Kidney (tissue), 14 donors: ENCODE measurements around the gene TSPAN14. TPM values are rescaled to one million over a fixed set of nuclear protein-coding genes. Genes with fewer than 3 reads are reported as not detected.

ENCODE experiments used
- DNase-seq, 5 donors: peaks; one replicate each; pipeline ENCODE4 v3.0.0-alpha.2; 2013 to 2020
- FAIRE-seq: peaks from 2 replicates; lab custom pipeline; 2012; peaks lifted over from hg19 to GRCh38; lab: Jason Lieb, UNC
- H3K27ac ChIP-seq, 2 donors: one replicate each; pipeline ENCODE4 v1.7.0; 2013; ENCODE audit warnings: low read depth in 2 of 2, low read length in 2 of 2, inconsistent platforms in 1 of 2
- H3K27me3 ChIP-seq: one replicate; pipeline ENCODE4 v1.7.1; 2013; ENCODE audit warnings: low read length, inconsistent platforms; ENCODE audit not compliant: control insufficient read depth, insufficient read depth
- H3K36me3 ChIP-seq, 3 donors: one replicate each; pipeline versions ENCODE4 v1.7.0 to v1.7.1; 2013; ENCODE audit warnings: low read length in 3 of 3, control low read depth in 1 of 3, inconsistent platforms in 1 of 3; ENCODE audit not compliant: insufficient read depth in 3 of 3, control insufficient read depth in 2 of 3
- H3K4me1 ChIP-seq, 3 donors: one replicate each; pipeline versions ENCODE4 v1.7.0 to v1.7.1; 2013; ENCODE audit warnings: low read length in 3 of 3, inconsistent platforms in 1 of 3, low read depth in 1 of 3; ENCODE audit not compliant: control insufficient read depth in 2 of 3, insufficient read depth in 2 of 3
- H3K4me3 ChIP-seq, 3 donors: one replicate each; pipeline versions ENCODE4 v1.7.0 to v1.8.1; 2013; ENCODE audit warnings: low read length in 3 of 3, control low read depth in 1 of 3, inconsistent platforms in 1 of 3
- H3K9ac ChIP-seq, 3 donors: one replicate each; pipeline versions ENCODE4 v1.7.0 to v1.7.1; 2013; ENCODE audit warnings: low read length in 3 of 3, control low read depth in 1 of 3, inconsistent platforms in 1 of 3
- H3K9me3 ChIP-seq, 3 donors: one replicate each; pipeline versions ENCODE4 v1.7.0 to v1.7.1; 2013; ENCODE audit warnings: low read length in 3 of 3, control low read depth in 1 of 3, inconsistent platforms in 1 of 3; ENCODE audit not compliant: control insufficient read depth in 2 of 3, insufficient read depth in 1 of 3
- CTCF ChIP-seq: IDR thresholded peaks from 3 replicates; pipeline ENCODE4 v1.5.1; 2012; ENCODE audit warnings: mild to moderate bottlenecking, moderate library complexity, borderline replicate concordance; ENCODE audit not compliant: insufficient read depth; ENCODE audit errors: extremely low read depth
- intact Hi-C: fragments of 100-400 bp; cut with DNase I; formaldehyde crosslinking; loops from one replicate; pipeline ENCODE4 v1.11.1; 2022
- polyA plus RNA-seq: library from polyadenylated mRNA; stranded (reverse); fragments of 350-450 nt; fragmentation: Illumina TruSeq; extraction: RNeasy Lipid Tissue Mini Kit (QIAGEN cat#74804); gene quantifications from one replicate; pipeline ENCODE4 v1.2.3, GENCODE V29; 2014; ENCODE audit warnings: low read depth, low replicate concordance; ENCODE audit not compliant: insufficient read depth
- total RNA-seq: library from RNA; stranded (reverse); fragmentation: NEBNext Ultra II Directional; extraction: Animal tissue kit (Norgen Biotek cat#: 25700); gene quantifications from one replicate; pipeline ENCODE4 v1.2.1, GENCODE V29; 2021
- donor health status: control.
- donor health status: control.
- donor health status: control.
- donor health status: control.
- donor health status: control.
- donor health status: DM: yes; HTN: yes; CAD: no.
- donor health status: Normal renal cell carcinoma (clear cell type).

TSPAN14 gene
- total and polyA plus RNA-seq, 2 donors from 2014 or later, result 36.8 to 183 TPM

- Histone ChIP-seq H3K9me3 (no peaks in the 10 kb centered on the region), H3K4me1 (peaks cover 0 to 5% (median 3%) of the 10 kb centered on the region in 3 donors), H3K4me3 (no peak overlapping the region), H3K27me3 (no peaks in the 10 kb centered on the region), H3K27ac (no peak overlapping the region), H3K9ac (no peak overlapping the region), H3K36me3 (no peaks in the 10 kb centered on the region)
- TF ChIP-seq CTCF, result no peak
- DNase-seq, result no peak
- no peak for FAIRE-seq
- intact Hi-C loops, result no loop called here
Observed at GRCh38 chr10:80526742-80527141, 72.6 kb downstream of the TSPAN14 start.

- Histone ChIP-seq H3K4me1 (peaks cover 0 to 5% (median 3%) of the 10 kb centered on the region in 3 donors), H3K36me3 (no peaks in the 10 kb centered on the region), H3K9me3 (no peaks in the 10 kb centered on the region), H3K27me3 (no peaks in the 10 kb centered on the region), H3K27ac (no peak overlapping the region), H3K4me3 (no peak overlapping the region), H3K9ac (no peak overlapping the region)
- intact Hi-C loops, result no loop called here
- no peak for TF ChIP-seq CTCF
- DNase-seq, result no peak
- no peak for FAIRE-seq
Observed at GRCh38 chr10:80528185-80528700, 74.1 kb downstream of the TSPAN14 start.

DNA sequence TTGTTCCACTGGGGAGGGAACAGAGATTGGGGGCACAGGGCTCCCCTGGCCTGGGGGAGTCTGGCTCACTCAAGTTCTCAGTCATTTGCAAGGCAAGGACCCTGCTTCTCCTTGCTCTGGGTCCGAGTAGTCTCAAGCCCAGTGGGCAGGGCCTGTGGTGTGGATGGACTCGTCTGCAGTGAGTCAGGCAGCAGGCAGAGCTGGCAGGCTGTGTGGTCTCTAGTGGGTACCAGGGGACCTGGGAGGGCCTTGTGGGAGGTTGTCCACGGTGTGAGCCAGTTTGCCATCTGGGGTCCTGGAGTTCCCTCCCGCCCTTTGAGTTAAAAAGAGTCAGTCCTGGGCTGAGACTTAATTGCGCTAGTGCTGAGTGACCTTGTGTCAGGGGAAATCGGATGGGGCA is 74.8 kb downstream of the TSPAN14 start:
- no peak overlapping the region for H3K27ac ChIP-seq
- peaks cover 0 to 5% (median 3%) of the 10 kb centered on the region in 3 donors for H3K4me1 ChIP-seq
- no peak for TF ChIP-seq CTCF

DNA sequence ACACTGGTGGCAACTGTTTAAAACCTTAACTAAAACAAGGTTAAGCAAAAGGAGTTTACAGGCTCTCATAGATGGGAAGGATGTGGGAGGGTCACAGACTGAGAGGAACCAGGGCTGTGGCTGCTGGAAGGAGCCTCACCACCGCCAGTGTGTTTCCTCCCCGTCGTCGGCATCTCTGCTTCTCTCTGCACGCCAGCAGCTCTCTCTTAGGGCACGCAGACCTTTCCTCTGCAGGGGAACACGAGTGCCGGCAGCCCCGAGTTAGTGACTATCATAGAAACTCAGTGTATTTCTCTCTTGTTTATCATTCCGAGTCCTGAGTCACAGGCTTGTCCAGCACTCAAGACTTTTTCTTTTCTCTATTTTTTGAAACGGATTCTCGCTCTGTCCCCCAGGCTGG is 75.5 kb downstream of the TSPAN14 start:
- FAIRE-seq, result no peak
- Histone ChIP-seq H3K9ac (no peak overlapping the region), H3K4me1 (peaks cover 0 to 5% (median 3%) of the 10 kb centered on the region in 3 donors), H3K27ac (no peak overlapping the region), H3K36me3 (no peaks in the 10 kb centered on the region), H3K4me3 (no peak overlapping the region), H3K27me3 (no peaks in the 10 kb centered on the region), H3K9me3 (no peaks in the 10 kb centered on the region)
- no peak for TF ChIP-seq CTCF
- intact Hi-C loops, result no loop called here
- no peak for DNase-seq

More for the DNA sequence above, 74.8 kb downstream of the TSPAN14 start:
- no peaks in the 10 kb centered on the region for H3K36me3 ChIP-seq
- DNase-seq (no peak), FAIRE-seq (no peak)
- H3K4me3 ChIP-seq, result no peak overlapping the region
- no peak overlapping the region for H3K9ac ChIP-seq
- intact Hi-C loops, result no loop called here
- no peaks in the 10 kb centered on the region for H3K9me3 ChIP-seq
- no peaks in the 10 kb centered on the region for H3K27me3 ChIP-seq
